ENCODE measurements around the gene VPS72.

VPS72 gene

GRCh38 chr1:151144474-151145303, 45.3 kb downstream of the VPS72 start:
- DNase-seq = peak; percentile 97

GRCh38 chr1:151143986-151144385, 46.0 kb downstream of the VPS72 start:
- no peak for DNase-seq

DNA sequence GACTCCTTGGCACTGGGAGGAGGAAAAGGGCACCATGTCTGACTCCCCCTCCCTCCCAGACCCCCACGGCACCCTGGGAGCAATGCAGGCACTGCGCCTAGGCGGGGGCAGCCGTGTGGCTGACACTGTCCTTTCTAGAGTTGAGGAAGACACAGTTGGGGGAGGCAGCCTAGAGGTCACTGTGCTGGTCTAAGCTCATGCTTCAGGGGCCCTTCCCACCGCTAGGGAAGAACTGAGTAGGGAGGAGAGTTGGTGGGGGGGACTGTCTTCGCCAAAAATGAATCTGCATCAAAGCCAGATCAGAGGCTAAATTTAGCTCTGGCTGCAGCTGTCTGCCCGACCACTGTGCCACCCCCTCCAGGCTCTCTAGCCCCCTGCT, 47.0 kb downstream of the VPS72 start:
- no peak for DNase-seq

DNA sequence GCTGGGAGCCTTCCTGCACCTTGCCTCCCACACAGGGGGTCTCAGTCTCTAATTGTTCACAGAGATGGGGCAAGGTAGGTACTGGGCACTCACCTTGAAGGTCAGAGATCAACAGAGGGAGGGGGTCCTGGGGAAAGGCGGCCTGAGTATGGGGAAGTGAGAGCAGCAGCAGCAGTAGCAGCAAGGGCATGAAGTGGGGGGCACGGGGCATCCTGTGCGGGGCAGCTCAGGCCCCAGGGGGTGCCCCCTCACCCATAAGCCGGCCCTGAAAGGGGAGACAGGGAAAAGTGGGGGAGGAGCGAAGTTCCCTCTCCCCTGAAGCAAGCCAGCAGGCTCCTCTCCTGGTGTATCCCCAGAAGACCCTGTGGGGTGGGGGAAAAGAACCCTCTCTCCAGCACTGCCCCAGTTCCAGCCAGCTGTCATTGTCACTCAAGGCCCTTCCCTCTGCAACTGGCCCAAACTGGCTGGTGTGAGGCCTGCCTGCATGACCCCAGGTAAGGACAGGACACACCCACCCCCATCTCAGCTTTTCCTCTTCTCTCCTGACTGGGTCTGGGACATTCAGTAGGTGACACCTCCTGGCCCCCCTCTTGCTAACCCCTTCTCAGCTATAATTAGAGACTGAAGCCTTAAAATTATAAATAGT, 47.5 kb downstream of the VPS72 start:
- DNase-seq = no peak

DNA sequence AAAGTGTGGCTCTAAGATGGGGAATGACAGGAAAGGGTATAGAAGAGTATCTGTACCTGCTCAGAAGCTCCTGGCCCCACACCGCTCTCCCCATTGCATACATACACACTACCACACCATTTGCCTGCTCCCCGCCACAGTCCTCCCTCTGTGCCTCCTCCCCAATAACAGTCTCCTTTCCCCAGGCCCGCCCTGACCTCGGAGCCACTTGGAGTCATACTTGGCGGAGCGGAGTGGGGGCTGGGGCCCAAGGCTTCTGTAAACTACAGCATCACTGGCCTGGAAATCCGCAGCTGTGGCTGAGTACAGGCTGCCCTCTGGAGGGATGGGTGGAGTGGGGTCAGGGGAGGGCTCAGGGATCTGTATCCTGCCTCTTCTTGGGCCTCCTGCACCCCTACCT, 52.2 kb downstream of the VPS72 start:
- no peak for DNase-seq

GRCh38 chr1:151135433-151136385, 54.3 kb downstream of the VPS72 start:
- no peak for DNase-seq

DNA sequence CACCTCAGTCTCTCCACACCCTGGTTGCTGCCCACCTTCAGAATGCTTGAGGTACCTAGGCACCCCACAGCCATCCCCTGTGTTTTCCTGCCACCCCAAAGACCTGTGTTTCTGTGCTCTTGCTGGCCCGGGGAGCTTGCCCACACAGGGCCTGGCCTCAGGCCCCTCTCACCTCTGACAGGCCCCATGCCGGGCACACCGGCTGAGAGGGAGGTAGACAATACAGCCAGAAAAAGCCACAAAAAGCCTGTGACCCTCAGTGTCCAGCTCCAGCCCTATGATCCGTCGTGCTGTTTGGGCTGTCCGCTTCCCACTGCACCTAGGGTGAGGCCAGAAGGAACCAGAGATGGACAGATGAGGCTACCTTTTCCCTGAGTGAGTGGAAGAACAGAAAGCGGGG, 55.0 kb downstream of the VPS72 start:
- DNase-seq = no peak

GRCh38 chr1:151134396-151134795, 55.6 kb downstream of the VPS72 start:
- DNase-seq = no peak

GRCh38 chr1:151133018-151133806, 56.8 kb downstream of the VPS72 start:
- DNase-seq = no peak

DNA sequence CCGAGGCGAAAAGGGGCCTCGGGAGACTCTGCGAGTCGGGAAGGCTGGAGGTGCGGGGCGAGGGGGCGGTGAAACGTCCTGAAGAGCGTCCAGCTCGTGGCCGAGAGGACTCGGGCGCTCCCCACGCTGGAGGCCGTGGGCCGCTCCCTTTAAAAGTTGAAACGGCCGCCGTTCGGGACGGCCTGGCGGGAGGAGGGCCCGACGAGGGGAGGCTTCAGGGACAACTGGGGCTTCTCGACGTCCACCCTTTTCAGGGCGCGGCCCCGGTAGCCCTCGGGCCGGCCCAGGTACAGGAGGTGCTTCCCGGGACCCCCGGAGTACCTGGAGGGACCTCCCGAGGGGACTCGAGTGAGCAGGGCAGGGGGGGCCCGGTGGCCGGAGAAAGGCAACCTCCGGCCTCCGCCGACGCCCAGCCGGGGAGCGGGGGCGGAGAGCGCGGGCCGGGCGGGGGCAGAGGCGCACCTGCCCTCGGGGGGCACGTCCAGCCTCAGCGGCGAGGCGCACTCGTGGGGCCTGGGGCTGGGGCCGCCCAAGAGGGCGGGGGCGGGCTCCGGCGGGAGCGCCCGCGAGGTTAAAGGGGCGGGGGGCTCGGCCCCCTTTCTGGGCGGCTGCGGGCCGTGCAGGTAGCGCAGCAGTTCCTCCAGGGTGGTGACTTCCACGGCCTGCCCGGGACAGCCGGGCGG, 57.5 kb downstream of the VPS72 start:
- no peak for DNase-seq

DNA sequence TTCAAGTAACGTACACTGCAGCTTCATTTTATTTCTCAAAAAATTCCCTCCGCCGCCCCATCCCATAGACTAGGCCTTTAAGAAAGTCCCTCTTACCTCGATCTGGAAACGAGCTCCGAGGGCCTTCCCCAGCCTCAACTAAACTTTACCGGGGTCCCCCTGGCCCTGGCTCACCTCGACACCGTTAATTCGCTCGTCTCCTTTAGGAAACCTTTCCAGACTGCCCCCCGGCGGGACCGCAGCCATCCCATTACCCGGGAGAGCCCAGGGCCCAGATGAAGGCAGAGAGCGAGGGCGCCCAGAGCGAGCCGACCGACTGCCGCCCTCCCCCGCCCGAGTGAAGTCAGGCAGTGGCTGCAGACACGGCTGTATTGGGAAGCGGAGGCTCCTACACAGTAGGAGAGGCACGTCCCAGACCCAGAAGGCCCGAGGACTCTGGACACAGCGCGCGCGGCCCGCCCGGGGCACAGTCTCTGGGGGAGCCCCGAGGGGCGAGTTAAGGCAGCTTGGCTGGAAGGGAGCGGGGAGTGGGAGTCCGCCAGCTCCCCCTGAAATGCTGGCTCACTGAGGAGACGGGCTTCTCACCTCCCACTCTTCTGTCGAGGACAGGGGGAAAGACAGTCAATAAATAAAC, 58.2 kb downstream of the VPS72 start:
- DNase-seq = no peak

GRCh38 chr1:151130987-151131586, 58.9 kb downstream of the VPS72 start:
- DNase-seq = peak; percentile 57

DNA sequence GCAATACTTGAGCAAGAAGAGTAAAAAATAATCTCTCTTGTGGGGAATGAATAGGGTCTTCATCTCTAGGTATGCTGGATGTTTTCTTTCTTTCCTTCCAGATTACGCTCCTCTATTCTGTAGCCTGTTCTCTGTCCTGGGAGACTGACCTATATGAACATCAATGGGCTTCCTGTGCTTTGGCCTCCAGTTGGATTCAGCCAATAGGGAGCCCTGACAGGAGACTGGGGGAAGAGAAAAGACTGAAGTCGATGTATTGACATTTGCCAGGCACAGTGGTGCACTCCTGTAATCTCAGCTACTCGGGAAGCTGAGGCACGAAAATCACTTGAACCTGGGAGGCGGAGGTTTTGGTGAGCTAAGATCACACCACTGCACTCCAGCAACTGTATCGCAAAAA, 61.2 kb downstream of the VPS72 start:
- no peak for DNase-seq

Data from NCI-H526 treated with DMSO at 0.1 percent for 48 hours (cell line).